Anterior cingulate cortex (tissue), 58 donors: ENCODE data around the gene SPINK6.

Source experiments
- DNase-seq, 58 donors: peaks; one replicate each; lab custom pipeline; 2025; lab: John Stamatoyannopoulos, UW

The SPINK6 gene

GRCh38 chr5:148214665-148215185, 11.9 kb downstream of the SPINK6 start:
- DNase-seq = no peak

GRCh38 chr5:148221508-148221907, 18.7 kb downstream of the SPINK6 start:
- no peak for DNase-seq

GRCh38 chr5:148224117-148224742, 21.4 kb downstream of the SPINK6 start:
- DNase-seq = no peak

DNA sequence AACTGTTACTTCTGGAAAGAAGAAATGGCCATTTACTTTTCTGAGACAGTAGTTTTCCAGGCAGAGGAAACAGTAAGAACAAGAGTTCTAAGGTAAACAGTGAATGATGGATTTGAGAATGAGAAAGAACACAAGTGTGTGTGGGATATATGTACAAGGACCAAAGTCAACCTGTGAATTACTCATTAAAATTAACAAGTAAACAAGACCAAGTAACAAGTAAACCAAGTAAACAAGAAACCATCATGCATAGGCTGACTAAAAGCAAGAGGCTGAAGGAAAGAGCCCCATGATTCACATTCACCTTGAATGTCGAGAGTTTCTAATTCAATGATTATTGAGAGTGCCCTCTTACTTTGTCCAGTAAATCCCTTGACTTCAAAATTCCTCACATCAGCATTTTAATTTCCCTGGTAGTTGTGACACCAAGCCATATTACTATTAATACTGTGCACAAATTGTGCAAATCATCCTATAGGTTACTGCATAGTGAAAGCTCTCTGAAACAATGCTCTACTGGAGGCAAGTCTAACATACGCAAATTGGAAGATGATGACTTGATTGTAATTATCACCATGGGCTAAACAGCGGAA, 25.6 kb downstream of the SPINK6 start:
- DNase-seq = no peak

- no peak for DNase-seq
Measured at GRCh38 chr5:148229840-148230239, 27.0 kb downstream of the SPINK6 start.

GRCh38 chr5:148230240-148230639, 27.4 kb downstream of the SPINK6 start:
- DNase-seq = no peak

DNA sequence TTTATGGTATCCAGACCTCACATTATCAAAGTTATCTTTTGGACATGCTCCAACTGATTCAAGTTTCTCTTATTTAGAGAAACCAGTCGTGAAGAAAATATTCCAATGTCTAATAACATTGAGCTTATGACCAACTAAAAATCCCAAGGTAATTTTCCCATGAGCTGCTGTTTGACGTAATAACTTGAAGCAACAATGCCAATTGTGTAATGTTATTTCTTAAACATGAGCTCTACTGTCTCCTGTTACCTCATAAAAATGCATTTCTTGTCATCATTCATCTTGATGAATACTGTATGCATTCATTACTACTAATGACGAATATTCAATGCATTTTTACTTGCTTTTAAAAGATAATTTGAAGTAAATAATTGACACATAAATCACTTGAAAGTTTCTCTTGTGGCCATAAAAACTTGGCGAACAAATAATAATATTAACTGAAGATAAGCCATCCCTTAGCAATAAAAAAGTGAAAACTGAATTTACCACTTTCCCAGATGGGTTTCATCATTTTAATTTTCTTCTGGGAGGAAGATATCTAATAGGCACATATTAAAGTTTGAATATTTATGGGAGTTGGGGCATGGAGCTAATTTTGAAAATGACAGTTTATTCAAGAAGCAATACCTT, 35.1 kb downstream of the SPINK6 start:
- no peak for DNase-seq

DNA sequence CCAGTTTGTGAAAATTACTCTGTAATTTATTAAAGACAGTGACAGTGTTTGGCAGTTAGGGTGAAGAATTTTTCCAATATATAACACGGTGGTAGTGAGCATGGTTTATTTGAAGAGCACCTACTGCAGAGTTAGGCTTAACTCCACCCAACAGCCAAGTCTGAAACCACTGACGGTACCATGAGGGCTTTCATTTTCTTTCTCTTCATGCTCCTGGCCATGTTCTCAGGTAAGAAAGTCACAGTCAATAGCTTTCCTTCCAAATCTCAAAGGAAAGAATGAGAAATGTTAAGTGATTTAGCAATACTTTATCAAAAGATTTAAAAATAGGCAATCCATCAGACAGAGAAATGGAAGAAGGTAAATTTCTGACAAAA, 35.6 kb downstream of the SPINK6 start, which contains the start of gene MARCOL:
TSS of gene MARCOL (plus strand) at position 108 of the 377 bp plus-strand sequence. CDS start at position 181, 73 bp downstream.
- DNase-seq = no peak

DNA sequence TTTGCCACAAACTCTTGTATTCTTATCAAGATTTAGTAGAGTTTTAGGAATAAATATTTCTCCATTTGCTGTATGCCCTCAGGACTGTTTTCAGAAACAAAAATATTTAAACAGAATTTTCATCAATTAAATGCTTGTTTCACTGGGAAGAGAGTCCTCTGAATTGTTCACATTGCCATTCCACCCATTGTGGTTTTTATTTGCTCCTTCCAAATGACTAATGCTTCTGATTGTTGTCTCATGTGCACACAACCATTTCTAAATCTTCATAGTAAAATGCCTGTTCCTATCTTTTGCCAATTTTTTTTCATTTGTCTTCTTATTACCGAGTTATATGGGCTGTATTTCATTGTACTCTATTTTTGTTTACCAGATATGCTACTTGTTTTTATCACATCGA, 46.1 kb downstream of the SPINK6 start:
- DNase-seq = no peak

- no peak for DNase-seq
Measured at GRCh38 chr5:148255456-148255855, 52.6 kb downstream of the SPINK6 start.

GRCh38 chr5:148259288-148259687, 56.4 kb downstream of the SPINK6 start:
- no peak for DNase-seq

DNA sequence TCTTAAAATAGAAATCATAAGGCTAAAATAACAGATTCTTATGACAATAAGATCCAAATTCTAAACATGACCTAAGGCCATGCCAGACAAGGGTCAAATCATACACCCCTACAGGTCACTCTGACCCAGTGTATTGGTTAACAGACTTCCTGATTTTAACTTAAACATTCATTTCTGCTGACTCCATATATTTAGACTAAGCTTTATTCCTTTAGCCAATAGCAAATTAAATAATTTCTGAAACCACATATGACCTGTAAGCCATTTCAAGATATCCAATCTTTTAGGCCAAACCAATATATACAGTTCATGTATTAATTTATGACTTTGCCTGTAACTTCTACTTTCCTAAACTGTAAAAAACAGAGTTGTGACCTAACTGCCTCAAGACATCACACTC, 58.4 kb downstream of the SPINK6 start:
- DNase-seq = no peak
